Calu3 (cell line): ENCODE measurements around the gene HEPACAM. TPM values are rescaled to one million over a fixed set of nuclear protein-coding genes. Genes with fewer than 3 reads are reported as not detected.

Source experiments
- BruUV-seq: library from RNA; stranded (reverse); fragments of 400-500 nt; replicated peaks from 2 replicates; lab custom pipeline; 2021; lab: Mats Ljungman, UMichigan
- CTCF ChIA-PET: fragments of 300-600 bp; sonication (Branson Sonifier 250); formaldehyde crosslinking; loops from one replicate; lab custom pipeline; 2022; ENCODE audit warnings: antibody characterized with exemption; lab: Charles Lee
- DNase-seq: peaks from one replicate; pipeline ENCODE4 v3.0.0; 2022
- H3K27ac Mint-ChIP-seq: one replicate; pipeline ENCODE4 v1.8.0; 2022; ENCODE audit warnings: mixed read lengths; ENCODE audit not compliant: unreplicated experiment
- H3K27me3 Mint-ChIP-seq: one replicate; pipeline ENCODE4 v1.8.0; 2022; ENCODE audit warnings: mixed read lengths; ENCODE audit not compliant: unreplicated experiment
- H3K36me3 Mint-ChIP-seq: one replicate; pipeline ENCODE4 v1.8.0; 2022; ENCODE audit warnings: mild to moderate bottlenecking, moderate library complexity, mixed read lengths; ENCODE audit not compliant: insufficient read depth, unreplicated experiment
- H3K4me1 Mint-ChIP-seq: one replicate; pipeline ENCODE4 v1.8.0; 2022; ENCODE audit warnings: mild to moderate bottlenecking, low read depth, mixed read lengths; ENCODE audit not compliant: unreplicated experiment
- H3K4me3 Mint-ChIP-seq: one replicate; pipeline ENCODE4 v1.8.0; 2022; ENCODE audit warnings: mild to moderate bottlenecking, low read depth, moderate library complexity, mixed read lengths; ENCODE audit not compliant: unreplicated experiment
- H3K9me3 Mint-ChIP-seq: one replicate; pipeline ENCODE4 v1.8.0; 2022; ENCODE audit warnings: low read depth, mixed read lengths; ENCODE audit not compliant: unreplicated experiment
- CTCF ChIP-seq: fragments of 200-600 bp; IDR thresholded peaks from one replicate; pipeline ENCODE4 v1.8.0; 2022; ENCODE audit warnings: antibody characterized with exemption; ENCODE audit not compliant: unreplicated experiment
- intact Hi-C: fragments of 100-400 bp; cut with micrococcal nuclease; formaldehyde crosslinking; loops from one replicate; pipeline ENCODE4 v1.10.0; 2022; ENCODE audit not compliant: unreplicated experiment
- total RNA-seq: library from RNA; stranded (reverse); gene quantifications from 2 replicates; pipeline ENCODE4 v1.2.3, GENCODE V29; 2022

HEPACAM gene
- total RNA-seq, 1 experiment from 2014 or later, result not detected

- intact Hi-C loops, result no loop called here
- no peak for DNase-seq
- H3K4me1 Mint-ChIP-seq, result no peaks in the 10 kb centered on the region
- no peaks in the 10 kb centered on the region for H3K36me3 Mint-ChIP-seq
- no peak overlapping the region for H3K27ac Mint-ChIP-seq
- H3K9me3 Mint-ChIP-seq, result no peaks in the 10 kb centered on the region
- no peak for TF ChIP-seq CTCF
- BruUV-seq, result no TSS peak
- no peak overlapping the region for H3K4me3 Mint-ChIP-seq
- peaks cover 28% of the 10 kb centered on the region for H3K27me3 Mint-ChIP-seq
- CTCF ChIA-PET, result no interaction called here
These were observed 2.4 kb upstream of the HEPACAM start for GRCh38 chr11:124938206-124938765.

GRCh38 chr11:124937336-124937935 lies 1.6 kb upstream of the HEPACAM start:
- CTCF ChIA-PET, result no interaction called here
- no TSS peak for BruUV-seq
- Mint-ChIP-seq H3K9me3 (no peaks in the 10 kb centered on the region), H3K27ac (no peak overlapping the region), H3K27me3 (peaks cover 19% of the 10 kb centered on the region), H3K4me3 (no peak overlapping the region), H3K36me3 (no peaks in the 10 kb centered on the region), H3K4me1 (no peaks in the 10 kb centered on the region)
- no peak for TF ChIP-seq CTCF
- intact Hi-C loops, result no loop called here
- DNase-seq, result no peak

- no peaks in the 10 kb centered on the region for H3K36me3 Mint-ChIP-seq
- no peak for DNase-seq
- H3K27me3 Mint-ChIP-seq, result peaks cover 14% of the 10 kb centered on the region
- BruUV-seq, result no TSS peak
- no peak for TF ChIP-seq CTCF
- intact Hi-C loops, result no loop called here
- no peaks in the 10 kb centered on the region for H3K9me3 Mint-ChIP-seq
- H3K4me3 Mint-ChIP-seq, result no peak overlapping the region
- H3K4me1 Mint-ChIP-seq, result no peaks in the 10 kb centered on the region
- no peak overlapping the region for H3K27ac Mint-ChIP-seq
- CTCF ChIA-PET, result interaction anchor here (0.7 kb wide), 1 partner anchor 19 kb away, joined by 3 read pairs; no protein-coding TSS in a partner anchor
These were observed 842 bp downstream of the HEPACAM start for GRCh38 chr11:124934862-124935547.

GRCh38 chr11:124930799-124931198 lies 5.0 kb downstream of the HEPACAM start:
- TF ChIP-seq CTCF, result no peak
- no peak overlapping the region for H3K27ac Mint-ChIP-seq
- CTCF ChIA-PET, result no interaction called here

More at GRCh38 chr11:124930799-124931198, 5.0 kb downstream of the HEPACAM start:
- Mint-ChIP-seq H3K27me3 (peaks cover 31% of the 10 kb centered on the region), H3K36me3 (no peaks in the 10 kb centered on the region), H3K4me3 (no peak overlapping the region), H3K9me3 (no peaks in the 10 kb centered on the region), H3K4me1 (no peaks in the 10 kb centered on the region)
- intact Hi-C loops, result no loop called here
- BruUV-seq, result no TSS peak
- no peak for DNase-seq
